ENCODE measurements around the gene NHEJ1.

NHEJ1 gene

GRCh38 chr2:219182331-219183150, 21.9 kb upstream of the NHEJ1 start:
- no peak for DNase-seq

GRCh38 chr2:219181531-219181930, 20.9 kb upstream of the NHEJ1 start:
- no peak for DNase-seq

GRCh38 chr2:219180961-219181360, 20.3 kb upstream of the NHEJ1 start:
- no peak for DNase-seq

GRCh38 chr2:219179601-219180465, 19.2 kb upstream of the NHEJ1 start:
- DNase-seq = no peak

GRCh38 chr2:219178377-219179175, 18.0 kb upstream of the NHEJ1 start:
- DNase-seq = peak; percentile 36

GRCh38 chr2:219177552-219178376, 17.1 kb upstream of the NHEJ1 start, which contains the start of gene RETREG2:
Gene RETREG2 (plus strand): TSS chr2:219178275. CDS start chr2:219178353, 78 bp downstream.
- DNase-seq = peak; percentile 88

- DNase-seq = peak; percentile 88
Measured at GRCh38 chr2:219176818-219177551, 16.4 kb upstream of the NHEJ1 start, which contains the start of gene CNPPD1. Gene CNPPD1 (minus strand): TSS chr2:219176925. CDS start chr2:219176828, 97 bp downstream.

GRCh38 chr2:219175928-219176817, 15.6 kb upstream of the NHEJ1 start:
- peak; percentile 59 for DNase-seq

- no peak for DNase-seq
Measured at GRCh38 chr2:219175486-219175885, 14.9 kb upstream of the NHEJ1 start.

GRCh38 chr2:219174801-219175200, 14.2 kb upstream of the NHEJ1 start:
- DNase-seq = no peak

- DNase-seq = no peak
Measured at GRCh38 chr2:219174146-219174545, 13.5 kb upstream of the NHEJ1 start.

- DNase-seq = no peak
Measured at GRCh38 chr2:219173176-219173575, 12.6 kb upstream of the NHEJ1 start.

GRCh38 chr2:219172231-219173154, 11.9 kb upstream of the NHEJ1 start:
- no peak for DNase-seq

GRCh38 chr2:219171231-219171651, 10.6 kb upstream of the NHEJ1 start:
- peak; percentile 34 for DNase-seq

GRCh38 chr2:219169930-219170654, 9.5 kb upstream of the NHEJ1 start, which contains the start of gene SLC23A3:
Gene SLC23A3 (minus strand): TSS chr2:219170029. CDS start chr2:219169984, 45 bp downstream.
- no peak for DNase-seq

- DNase-seq = no peak
Measured at GRCh38 chr2:219168932-219169331, 8.3 kb upstream of the NHEJ1 start.

GRCh38 chr2:219168526-219168925, 7.9 kb upstream of the NHEJ1 start:
- no peak for DNase-seq

GRCh38 chr2:219167997-219168396, 7.4 kb upstream of the NHEJ1 start:
- DNase-seq = no peak

Data from NCI-H345 (cell line).